HEK293 (cell line): ENCODE results near the gene YBX3.

Experiments used
- CTCF ChIP-seq: fragments of 450-650 bp; formaldehyde crosslinking; IDR thresholded peaks from 2 replicates; pipeline ENCODE4 v1.5.1; 2016; ENCODE audit warnings: missing biosample characterization, missing genetic modification characterization
- ZBTB49 ChIP-seq: fragments of 450-650 bp; formaldehyde crosslinking; IDR thresholded peaks from 2 replicates; pipeline ENCODE4 v1.5.1; 2016; ENCODE audit warnings: missing biosample characterization, missing genetic modification characterization, low read depth
- ZBTB7A ChIP-seq: fragments of 450-650 bp; formaldehyde crosslinking; IDR thresholded peaks from 2 replicates; pipeline ENCODE4 v1.5.1; 2016; ENCODE audit warnings: low read depth, missing biosample characterization, missing genetic modification characterization
- ZNF274 ChIP-seq, 2 experiments: fragments of 200-500 bp in 1 of 2; fragments of 450-650 bp in 1 of 2; sonication (Bioruptor generic) in 1 of 2; formaldehyde crosslinking in 1 of 2; IDR thresholded peaks; 2 replicates each; pipeline versions ENCODE4 v1.5.1 to v1.6.1; 2014 to 2016; ENCODE audit warnings: borderline replicate concordance in 1 of 2, inconsistent platforms in 1 of 2, low read length in 1 of 2, missing biosample characterization in 1 of 2, missing genetic modification characterization in 1 of 2
- ZNF423 ChIP-seq: fragments of 450-650 bp; formaldehyde crosslinking; IDR thresholded peaks from 2 replicates; pipeline ENCODE4 v1.5.1; 2016; ENCODE audit warnings: missing biosample characterization, missing genetic modification characterization
- ZNF501 ChIP-seq: fragments of 450-650 bp; formaldehyde crosslinking; IDR thresholded peaks from 2 replicates; pipeline ENCODE4 v1.5.1; 2016; ENCODE audit warnings: missing biosample characterization, missing genetic modification characterization
- TF ChIP-seq, protein P1 (sequence below): fragments of 450-650 bp; formaldehyde crosslinking; IDR thresholded peaks from 2 replicates; pipeline ENCODE4 v1.5.1; 2016; ENCODE audit warnings: missing biosample characterization, missing genetic modification characterization
- TF ChIP-seq, protein P2 (sequence below): IDR thresholded peaks from 2 replicates; pipeline ENCODE4 v1.6.1; 2011; ENCODE audit warnings: mild to moderate bottlenecking, low read depth, low read length, borderline replicate concordance

- no peak for TF ChIP-seq ZNF274 (IDR thresholded peaks at IDR 0.05; ENCODE audit: low read length)
- no peak for TF ChIP-seq ZNF274 (tag by site-specific recombination; IDR thresholded peaks at IDR 0.05; ENCODE audit: borderline replicate concordance)
- TF ChIP-seq ZBTB49, result no peak
- TF ChIP-seq ZNF423 (tag by site-specific recombination), result no peak
- no peak for TF ChIP-seq CTCF (tag by site-specific recombination)
- TF ChIP-seq, protein P1, sequence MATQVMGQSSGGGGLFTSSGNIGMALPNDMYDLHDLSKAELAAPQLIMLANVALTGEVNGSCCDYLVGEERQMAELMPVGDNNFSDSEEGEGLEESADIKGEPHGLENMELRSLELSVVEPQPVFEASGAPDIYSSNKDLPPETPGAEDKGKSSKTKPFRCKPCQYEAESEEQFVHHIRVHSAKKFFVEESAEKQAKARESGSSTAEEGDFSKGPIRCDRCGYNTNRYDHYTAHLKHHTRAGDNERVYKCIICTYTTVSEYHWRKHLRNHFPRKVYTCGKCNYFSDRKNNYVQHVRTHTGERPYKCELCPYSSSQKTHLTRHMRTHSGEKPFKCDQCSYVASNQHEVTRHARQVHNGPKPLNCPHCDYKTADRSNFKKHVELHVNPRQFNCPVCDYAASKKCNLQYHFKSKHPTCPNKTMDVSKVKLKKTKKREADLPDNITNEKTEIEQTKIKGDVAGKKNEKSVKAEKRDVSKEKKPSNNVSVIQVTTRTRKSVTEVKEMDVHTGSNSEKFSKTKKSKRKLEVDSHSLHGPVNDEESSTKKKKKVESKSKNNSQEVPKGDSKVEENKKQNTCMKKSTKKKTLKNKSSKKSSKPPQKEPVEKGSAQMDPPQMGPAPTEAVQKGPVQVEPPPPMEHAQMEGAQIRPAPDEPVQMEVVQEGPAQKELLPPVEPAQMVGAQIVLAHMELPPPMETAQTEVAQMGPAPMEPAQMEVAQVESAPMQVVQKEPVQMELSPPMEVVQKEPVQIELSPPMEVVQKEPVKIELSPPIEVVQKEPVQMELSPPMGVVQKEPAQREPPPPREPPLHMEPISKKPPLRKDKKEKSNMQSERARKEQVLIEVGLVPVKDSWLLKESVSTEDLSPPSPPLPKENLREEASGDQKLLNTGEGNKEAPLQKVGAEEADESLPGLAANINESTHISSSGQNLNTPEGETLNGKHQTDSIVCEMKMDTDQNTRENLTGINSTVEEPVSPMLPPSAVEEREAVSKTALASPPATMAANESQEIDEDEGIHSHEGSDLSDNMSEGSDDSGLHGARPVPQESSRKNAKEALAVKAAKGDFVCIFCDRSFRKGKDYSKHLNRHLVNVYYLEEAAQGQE, result no peak
- no peak for TF ChIP-seq ZNF501
- TF ChIP-seq, protein P2, sequence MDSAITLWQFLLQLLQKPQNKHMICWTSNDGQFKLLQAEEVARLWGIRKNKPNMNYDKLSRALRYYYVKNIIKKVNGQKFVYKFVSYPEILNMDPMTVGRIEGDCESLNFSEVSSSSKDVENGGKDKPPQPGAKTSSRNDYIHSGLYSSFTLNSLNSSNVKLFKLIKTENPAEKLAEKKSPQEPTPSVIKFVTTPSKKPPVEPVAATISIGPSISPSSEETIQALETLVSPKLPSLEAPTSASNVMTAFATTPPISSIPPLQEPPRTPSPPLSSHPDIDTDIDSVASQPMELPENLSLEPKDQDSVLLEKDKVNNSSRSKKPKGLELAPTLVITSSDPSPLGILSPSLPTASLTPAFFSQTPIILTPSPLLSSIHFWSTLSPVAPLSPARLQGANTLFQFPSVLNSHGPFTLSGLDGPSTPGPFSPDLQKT, result no peak
- TF ChIP-seq ZBTB7A (tag by site-specific recombination), result no peak
Observed at GRCh38 chr12:10756194-10756593, 33.1 kb upstream of the YBX3 start.
